ENCODE measurements around the gene DUSP14. TPM values are rescaled to one million over a fixed set of nuclear protein-coding genes. Genes with fewer than 3 reads are reported as not detected.

The DUSP14 gene
- total and polyA plus RNA-seq, 9 of the 15 experiments (the other 6 are each of a cell fraction or from before 2014, with no cell fraction given): 20.2 to 74.0 (median 31.8) TPM

DNA sequence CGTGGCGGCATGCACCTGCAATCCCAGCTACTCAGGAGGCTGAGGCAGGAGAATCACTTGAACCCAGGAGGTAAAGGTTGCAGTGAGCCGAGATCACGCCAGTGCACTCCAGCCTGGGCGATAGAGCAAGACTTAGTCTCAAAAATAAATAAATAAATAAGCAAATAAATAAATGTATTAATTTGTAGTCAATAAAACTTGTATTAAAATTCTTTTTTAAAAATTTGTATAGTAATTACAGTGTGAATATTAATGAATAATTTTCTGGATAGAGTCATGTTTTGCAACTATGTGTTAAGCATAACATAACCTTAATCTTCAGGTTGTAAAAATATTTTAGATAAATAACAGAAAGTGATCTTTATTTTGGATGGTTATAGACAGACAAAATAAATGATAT lies 27.2 kb upstream of the DUSP14 start:
- WGBS (ENCODE audit: insufficient coverage, low coverage, missing lambda C conversion rate): 97% methylated on average over 5 of the region's 5 CpGs
- TF ChIP-seq ZNF41 (CRISPR knock-in tag; conservative IDR thresholded peaks at IDR 0.05) (no peak), ZNF589 (CRISPR knock-in tag; IDR thresholded peaks at IDR 0.05; ENCODE audit: low read depth) (no peak), RBM39 (optimal IDR thresholded peaks at IDR 0.05; ENCODE audit: low read depth, low read length) (no peak), KLF10 (CRISPR knock-in tag; IDR thresholded peaks at IDR 0.05) (no peak), HDAC6 (IDR thresholded peaks at IDR 0.05; ENCODE audit: low read depth, low read length) (no peak), ZNF561 (CRISPR knock-in tag; conservative IDR thresholded peaks at IDR 0.05) (no peak), SRSF7 (optimal IDR thresholded peaks at IDR 0.05; ENCODE audit: low read depth, low read length) (no peak), RUNX1 (IDR thresholded peaks at IDR 0.05; ENCODE audit: low read depth) (no peak), ZFP36 (IDR thresholded peaks at IDR 0.05; ENCODE audit: low read depth, low read length, partially characterized antibody) (no peak), KLF1 (tag; IDR thresholded peaks at IDR 0.05) (no peak)
- TF ChIP-seq, protein P1, sequence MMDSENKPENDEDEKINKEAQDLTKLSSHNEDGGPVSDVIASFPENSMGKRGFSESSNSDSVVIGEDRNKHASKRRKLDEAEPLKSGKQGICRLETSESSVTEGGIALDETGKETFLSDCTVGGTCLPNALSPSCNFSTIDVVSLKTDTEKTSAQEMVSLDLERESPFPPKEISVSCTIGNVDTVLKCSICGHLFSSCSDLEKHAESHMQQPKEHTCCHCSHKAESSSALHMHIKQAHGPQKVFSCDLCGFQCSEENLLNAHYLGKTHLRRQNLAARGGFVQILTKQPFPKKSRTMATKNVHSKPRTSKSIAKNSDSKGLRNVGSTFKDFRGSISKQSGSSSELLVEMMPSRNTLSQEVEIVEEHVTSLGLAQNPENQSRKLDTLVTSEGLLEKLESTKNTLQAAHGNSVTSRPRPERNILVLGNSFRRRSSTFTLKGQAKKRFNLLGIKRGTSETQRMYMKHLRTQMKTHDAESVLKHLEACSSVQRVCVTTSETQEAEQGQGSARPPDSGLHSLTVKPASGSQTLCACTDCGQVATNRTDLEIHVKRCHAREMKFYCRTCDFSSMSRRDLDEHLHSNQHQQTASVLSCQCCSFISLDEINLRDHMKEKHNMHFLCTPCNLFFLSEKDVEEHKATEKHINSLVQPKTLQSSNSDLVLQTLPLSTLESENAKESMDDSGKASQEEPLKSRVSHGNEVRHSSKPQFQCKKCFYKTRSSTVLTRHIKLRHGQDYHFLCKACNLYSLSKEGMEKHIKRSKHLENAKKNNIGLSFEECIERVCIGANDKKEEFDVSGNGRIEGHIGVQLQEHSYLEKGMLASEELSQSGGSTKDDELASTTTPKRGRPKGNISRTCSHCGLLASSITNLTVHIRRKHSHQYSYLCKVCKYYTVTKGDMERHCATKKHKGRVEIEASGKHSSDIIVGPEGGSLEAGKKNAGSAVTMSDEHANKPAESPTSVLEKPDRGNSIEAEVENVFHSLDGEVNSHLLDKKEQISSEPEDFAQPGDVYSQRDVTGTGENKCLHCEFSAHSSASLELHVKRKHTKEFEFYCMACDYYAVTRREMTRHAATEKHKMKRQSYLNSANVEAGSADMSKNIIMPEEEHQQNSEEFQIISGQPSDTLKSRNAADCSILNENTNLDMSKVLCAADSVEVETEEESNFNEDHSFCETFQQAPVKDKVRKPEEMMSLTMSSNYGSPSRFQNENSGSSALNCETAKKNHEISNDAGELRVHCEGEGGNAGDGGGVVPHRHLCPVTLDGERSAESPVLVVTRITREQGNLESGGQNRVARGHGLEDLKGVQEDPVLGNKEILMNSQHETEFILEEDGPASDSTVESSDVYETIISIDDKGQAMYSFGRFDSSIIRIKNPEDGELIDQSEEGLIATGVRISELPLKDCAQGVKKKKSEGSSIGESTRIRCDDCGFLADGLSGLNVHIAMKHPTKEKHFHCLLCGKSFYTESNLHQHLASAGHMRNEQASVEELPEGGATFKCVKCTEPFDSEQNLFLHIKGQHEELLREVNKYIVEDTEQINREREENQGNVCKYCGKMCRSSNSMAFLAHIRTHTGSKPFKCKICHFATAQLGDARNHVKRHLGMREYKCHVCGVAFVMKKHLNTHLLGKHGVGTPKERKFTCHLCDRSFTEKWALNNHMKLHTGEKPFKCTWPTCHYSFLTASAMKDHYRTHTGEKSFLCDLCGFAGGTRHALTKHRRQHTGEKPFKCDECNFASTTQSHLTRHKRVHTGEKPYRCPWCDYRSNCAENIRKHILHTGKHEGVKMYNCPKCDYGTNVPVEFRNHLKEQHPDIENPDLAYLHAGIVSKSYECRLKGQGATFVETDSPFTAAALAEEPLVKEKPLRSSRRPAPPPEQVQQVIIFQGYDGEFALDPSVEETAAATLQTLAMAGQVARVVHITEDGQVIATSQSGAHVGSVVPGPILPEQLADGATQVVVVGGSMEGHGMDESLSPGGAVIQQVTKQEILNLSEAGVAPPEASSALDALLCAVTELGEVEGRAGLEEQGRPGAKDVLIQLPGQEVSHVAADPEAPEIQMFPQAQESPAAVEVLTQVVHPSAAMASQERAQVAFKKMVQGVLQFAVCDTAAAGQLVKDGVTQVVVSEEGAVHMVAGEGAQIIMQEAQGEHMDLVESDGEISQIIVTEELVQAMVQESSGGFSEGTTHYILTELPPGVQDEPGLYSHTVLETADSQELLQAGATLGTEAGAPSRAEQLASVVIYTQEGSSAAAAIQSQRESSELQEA (IDR thresholded peaks at IDR 0.05; ENCODE audit: low read depth): no peak
- TF ChIP-seq, protein P2, sequence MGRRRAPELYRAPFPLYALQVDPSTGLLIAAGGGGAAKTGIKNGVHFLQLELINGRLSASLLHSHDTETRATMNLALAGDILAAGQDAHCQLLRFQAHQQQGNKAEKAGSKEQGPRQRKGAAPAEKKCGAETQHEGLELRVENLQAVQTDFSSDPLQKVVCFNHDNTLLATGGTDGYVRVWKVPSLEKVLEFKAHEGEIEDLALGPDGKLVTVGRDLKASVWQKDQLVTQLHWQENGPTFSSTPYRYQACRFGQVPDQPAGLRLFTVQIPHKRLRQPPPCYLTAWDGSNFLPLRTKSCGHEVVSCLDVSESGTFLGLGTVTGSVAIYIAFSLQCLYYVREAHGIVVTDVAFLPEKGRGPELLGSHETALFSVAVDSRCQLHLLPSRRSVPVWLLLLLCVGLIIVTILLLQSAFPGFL (CRISPR knock-in tag; IDR thresholded peaks at IDR 0.05): no peak
- TF ChIP-seq, protein P3, sequence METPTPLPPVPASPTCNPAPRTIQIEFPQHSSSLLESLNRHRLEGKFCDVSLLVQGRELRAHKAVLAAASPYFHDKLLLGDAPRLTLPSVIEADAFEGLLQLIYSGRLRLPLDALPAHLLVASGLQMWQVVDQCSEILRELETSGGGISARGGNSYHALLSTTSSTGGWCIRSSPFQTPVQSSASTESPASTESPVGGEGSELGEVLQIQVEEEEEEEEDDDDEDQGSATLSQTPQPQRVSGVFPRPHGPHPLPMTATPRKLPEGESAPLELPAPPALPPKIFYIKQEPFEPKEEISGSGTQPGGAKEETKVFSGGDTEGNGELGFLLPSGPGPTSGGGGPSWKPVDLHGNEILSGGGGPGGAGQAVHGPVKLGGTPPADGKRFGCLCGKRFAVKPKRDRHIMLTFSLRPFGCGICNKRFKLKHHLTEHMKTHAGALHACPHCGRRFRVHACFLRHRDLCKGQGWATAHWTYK (CRISPR knock-in tag; IDR thresholded peaks at IDR 0.05): no peak

More for the DNA sequence above, 27.2 kb upstream of the DUSP14 start:
- DNase-seq (ENCODE audit: extremely low read depth in 1 of 4, low spot score in 3 of 4) (no peak), FAIRE-seq (no peak), ATAC-seq (no peak)
- H3K27ac ChIP-seq (ENCODE audit: extremely low read depth, low read depth, low read length): no peak overlapping the region
- no peaks in the 10 kb centered on the region for H3K4me1 ChIP-seq (replicated peaks in 1 of 2; ENCODE audit: control insufficient read depth in 2 of 2, insufficient read depth in 2 of 2, low read length in 2 of 2)
- H3K79me2 ChIP-seq (ENCODE audit: control insufficient read depth, insufficient read depth, low read length): no peaks in the 10 kb centered on the region
- no peaks in the 10 kb centered on the region for H3K9me1 ChIP-seq (ENCODE audit: control insufficient read depth, insufficient read depth, low read length)
- no peak overlapping the region for H3K4me2 ChIP-seq (ENCODE audit: insufficient read depth, low read length)
- intact Hi-C loops (cut with micrococcal nuclease): no loop called here
- no peak overlapping the region for H3K4me3 ChIP-seq
- ChIA-PET CTCF (ENCODE audit: low intra/inter-chr PET ratio) (no interaction called here), POLR2A (no interaction called here)
- in situ Hi-C loops (cut with MboI): no loop called here
- BruUV-seq (replicated peaks): no TSS peak
- no peak overlapping the region for H3K9ac ChIP-seq (ENCODE audit: insufficient read depth in 1 of 2, low read depth in 2 of 2, low read length in 2 of 2)
- H4K20me1 ChIP-seq (replicated peaks; ENCODE audit: control insufficient read depth, insufficient read depth, low read length): no peaks in the 10 kb centered on the region
- H3K9me3 ChIP-seq (replicated peaks; ENCODE audit: control insufficient read depth, insufficient read depth, low read depth, low read length): no peaks in the 10 kb centered on the region
- no peaks in the 10 kb centered on the region for H3K27me3 ChIP-seq (ENCODE audit: control insufficient read depth in 2 of 2, insufficient read depth in 2 of 2, low read length in 2 of 2)
- H3K36me3 ChIP-seq (ENCODE audit: control insufficient read depth, insufficient read depth, low read length): peaks cover 35% of the 10 kb centered on the region; the same call in 2 of the 3 replicates
- no peak overlapping the region for H2AFZ ChIP-seq (ENCODE audit: low read depth, low read length)
